H9 (cell line): Measurements from ENCODE around the gene NEBL. TPM values are rescaled to one million over a fixed set of nuclear protein-coding genes. Genes with fewer than 3 reads are reported as not detected.

Source experiments
- DNase-seq: peaks from one replicate; pipeline ENCODE4 v3.0.0-alpha.2; 2017
- H2AFZ ChIP-seq: one replicate; pipeline ENCODE4 v1.6.1; 2013; ENCODE audit warnings: mild to moderate bottlenecking, low read length, control low read depth, moderate library complexity
- H2AK5ac ChIP-seq: 2 replicates; pipeline ENCODE4 v1.6.1; 2013; ENCODE audit warnings: low read length, control low read depth, mixed read lengths; ENCODE audit not compliant: insufficient read length
- H2BK120ac ChIP-seq: one replicate; pipeline ENCODE4 v1.6.1; 2013; ENCODE audit warnings: low read depth, mild to moderate bottlenecking, low read length, control low read depth, inconsistent platforms; ENCODE audit not compliant: poor library complexity, severe bottlenecking
- H2BK12ac ChIP-seq: 2 replicates; pipeline ENCODE4 v1.6.1; 2013; ENCODE audit warnings: low read length, control low read depth, mixed read lengths, low read depth; ENCODE audit not compliant: insufficient read length
- H2BK15ac ChIP-seq: 2 replicates; pipeline ENCODE4 v1.6.1; 2013; ENCODE audit warnings: low read depth, low read length, control low read depth
- H2BK20ac ChIP-seq: one replicate; pipeline ENCODE4 v1.6.1; 2013; ENCODE audit warnings: low read depth, mild to moderate bottlenecking, low read length, control low read depth, inconsistent platforms; ENCODE audit not compliant: poor library complexity, severe bottlenecking
- H2BK5ac ChIP-seq: 2 replicates; pipeline ENCODE4 v1.6.1; 2013; ENCODE audit warnings: low read length, control low read depth, mixed read lengths; ENCODE audit not compliant: insufficient read length
- H3K14ac ChIP-seq: 2 replicates; pipeline ENCODE4 v1.6.1; 2013; ENCODE audit warnings: low read length, control low read depth; ENCODE audit not compliant: insufficient read depth
- H3K18ac ChIP-seq: 2 replicates; pipeline ENCODE4 v1.6.1; 2013; ENCODE audit warnings: low read depth, mild to moderate bottlenecking, mixed read lengths, low read length, control low read depth; ENCODE audit not compliant: insufficient read length
- H3K23ac ChIP-seq: 2 replicates; pipeline ENCODE4 v1.6.1; 2013; ENCODE audit warnings: low read length, control low read depth, mixed read lengths, low read depth; ENCODE audit not compliant: insufficient read length
- H3K23me2 ChIP-seq: 2 replicates; pipeline ENCODE4 v1.6.1; 2013; ENCODE audit warnings: low read depth, mild to moderate bottlenecking, mixed read lengths, low read length, control low read depth; ENCODE audit not compliant: insufficient read length, poor library complexity, severe bottlenecking
- H3K27ac ChIP-seq: 2 replicates; pipeline ENCODE4 v1.5.1; 2013; ENCODE audit warnings: low read length, control low read depth, mixed read lengths, low read depth; ENCODE audit not compliant: insufficient read length
- H3K27me3 ChIP-seq: 2 replicates; pipeline ENCODE4 v1.6.1; 2013; ENCODE audit warnings: low read length, control low read depth, inconsistent platforms; ENCODE audit not compliant: insufficient read depth
- H3K4ac ChIP-seq: 2 replicates; pipeline ENCODE4 v1.6.1; 2013; ENCODE audit warnings: low read depth, mild to moderate bottlenecking, control low read depth, inconsistent platforms, low read length, moderate library complexity
- H3K4me1 ChIP-seq: 2 replicates; pipeline ENCODE4 v1.6.1; 2013; ENCODE audit warnings: low read length, control low read depth, inconsistent platforms; ENCODE audit not compliant: insufficient read depth
- H3K4me2 ChIP-seq: 2 replicates; pipeline ENCODE4 v1.6.1; 2013; ENCODE audit warnings: low read length, control low read depth, mixed read lengths; ENCODE audit not compliant: insufficient read length, insufficient read depth
- H3K56ac ChIP-seq: 2 replicates; pipeline ENCODE4 v1.6.1; 2013; ENCODE audit warnings: low read depth, mild to moderate bottlenecking, mixed read lengths, low read length, control low read depth; ENCODE audit not compliant: insufficient read length
- H3K79me1 ChIP-seq: 2 replicates; pipeline ENCODE4 v1.6.1; 2013; ENCODE audit warnings: low read depth, mild to moderate bottlenecking, moderate library complexity, low read length, control low read depth, inconsistent platforms; ENCODE audit not compliant: insufficient read depth, poor library complexity, severe bottlenecking
- H3K79me2 ChIP-seq: 2 replicates; pipeline ENCODE4 v1.6.1; 2013; ENCODE audit warnings: low read length, control low read depth, inconsistent platforms; ENCODE audit not compliant: insufficient read depth
- H3K9ac ChIP-seq: 2 replicates; pipeline ENCODE4 v1.6.1; 2013; ENCODE audit warnings: low read length, control low read depth, mixed read lengths; ENCODE audit not compliant: insufficient read length; ENCODE audit errors: extremely low read depth
- H3K9me3 ChIP-seq: one replicate; pipeline ENCODE4 v1.6.1; 2013; ENCODE audit warnings: low read depth, low read length, inconsistent platforms; ENCODE audit not compliant: control insufficient read depth
- H3T11ph ChIP-seq: one replicate; pipeline ENCODE4 v1.6.1; 2013; ENCODE audit warnings: mild to moderate bottlenecking, low read length, control low read depth, inconsistent platforms
- H4K20me1 ChIP-seq: one replicate; pipeline ENCODE4 v1.6.1; 2013; ENCODE audit not compliant: control insufficient read depth, insufficient read length, insufficient read depth
- H4K5ac ChIP-seq: 2 replicates; pipeline ENCODE4 v1.6.1; 2013; ENCODE audit warnings: low read depth, mild to moderate bottlenecking, mixed read lengths, low read length, control low read depth; ENCODE audit not compliant: insufficient read length
- H4K8ac ChIP-seq: replicated peaks from 2 replicates; pipeline ENCODE4 v1.6.1; 2013; ENCODE audit warnings: low read length, control low read depth, mixed read lengths, low read depth; ENCODE audit not compliant: insufficient read length
- H4K91ac ChIP-seq: 2 replicates; pipeline ENCODE4 v1.6.1; 2013; ENCODE audit warnings: low read depth, mild to moderate bottlenecking, moderate library complexity, mixed read lengths, low read length, control low read depth; ENCODE audit not compliant: insufficient read length
- H3K27ac Mint-ChIP-seq, 3 experiments: 2 replicates in 2 of 3; 3 replicates in 1 of 3; pipeline ENCODE4 v1.8.0; 2020 to 2021; ENCODE audit warnings: mixed read lengths in 3 of 3, mild to moderate bottlenecking in 1 of 3, moderate library complexity in 1 of 3
- H3K27me3 Mint-ChIP-seq: 2 replicates; pipeline ENCODE4 v1.8.0; 2021; ENCODE audit warnings: low read depth, mild to moderate bottlenecking, moderate library complexity, mixed read lengths
- H3K36me3 Mint-ChIP-seq, 3 experiments: 2 replicates in 2 of 3; 3 replicates in 1 of 3; pipeline ENCODE4 v1.8.0; 2020 to 2021; ENCODE audit warnings: low read depth in 3 of 3, mixed read lengths in 3 of 3; ENCODE audit not compliant: insufficient read depth in 1 of 3
- H3K4me1 Mint-ChIP-seq, 2 experiments: 2 replicates each; pipeline ENCODE4 v1.8.0; 2020; ENCODE audit warnings: mixed read lengths in 2 of 2
- H3K4me3 Mint-ChIP-seq, 2 experiments: 2 replicates in 1 of 2; 3 replicates in 1 of 2; pipeline ENCODE4 v1.8.0; 2020 to 2021; ENCODE audit warnings: mild to moderate bottlenecking in 2 of 2, mixed read lengths in 2 of 2, moderate library complexity in 1 of 2
- H3K9me3 Mint-ChIP-seq, 2 experiments: 2 replicates in 1 of 2; 3 replicates in 1 of 2; pipeline ENCODE4 v1.8.0; 2020; ENCODE audit warnings: mild to moderate bottlenecking in 2 of 2, mixed read lengths in 2 of 2, moderate library complexity in 1 of 2
- WGBS: extraction: QIAGEN DNeasy Blood & Tissue Kit; methylation state at CpG from one replicate; pipeline ENCODE4 v1.1.7; 2013; ENCODE audit warnings: missing lambda C conversion rate, low lambda C conversion rate, mixed read lengths; ENCODE audit not compliant: insufficient read length; ENCODE audit errors: extremely low coverage; 5-methylcytosine and 5-hydroxymethylcytosine counted together
- total RNA-seq: library from RNA; stranded (reverse); gene quantifications from 2 replicates; pipeline ENCODE4 v1.2.1, GENCODE V29; 2021
- TF ChIP-seq, protein P1 (sequence below): fragments of 200-600 bp; sonication (generic); conservative IDR thresholded peaks from 3 replicates; pipeline ENCODE4 v1.8.0; 2021; ENCODE audit warnings: antibody characterized with exemption, mild to moderate bottlenecking

NEBL gene
- total RNA-seq, 1 experiment from 2014 or later: 20.9 TPM

- H2BK20ac ChIP-seq: no peak overlapping the region
- no peak overlapping the region for H3K4me3 Mint-ChIP-seq
- no peak overlapping the region for H3K56ac ChIP-seq
- H3K9me3 ChIP-seq: no peaks in the 10 kb centered on the region
- H4K91ac ChIP-seq: no peak overlapping the region
- H3K9me3 Mint-ChIP-seq: no peaks in the 10 kb centered on the region
- no peak overlapping the region for H4K5ac ChIP-seq
- H3K4me1 ChIP-seq: no peaks in the 10 kb centered on the region
- H4K8ac ChIP-seq: no peak overlapping the region
- TF ChIP-seq, protein P1, sequence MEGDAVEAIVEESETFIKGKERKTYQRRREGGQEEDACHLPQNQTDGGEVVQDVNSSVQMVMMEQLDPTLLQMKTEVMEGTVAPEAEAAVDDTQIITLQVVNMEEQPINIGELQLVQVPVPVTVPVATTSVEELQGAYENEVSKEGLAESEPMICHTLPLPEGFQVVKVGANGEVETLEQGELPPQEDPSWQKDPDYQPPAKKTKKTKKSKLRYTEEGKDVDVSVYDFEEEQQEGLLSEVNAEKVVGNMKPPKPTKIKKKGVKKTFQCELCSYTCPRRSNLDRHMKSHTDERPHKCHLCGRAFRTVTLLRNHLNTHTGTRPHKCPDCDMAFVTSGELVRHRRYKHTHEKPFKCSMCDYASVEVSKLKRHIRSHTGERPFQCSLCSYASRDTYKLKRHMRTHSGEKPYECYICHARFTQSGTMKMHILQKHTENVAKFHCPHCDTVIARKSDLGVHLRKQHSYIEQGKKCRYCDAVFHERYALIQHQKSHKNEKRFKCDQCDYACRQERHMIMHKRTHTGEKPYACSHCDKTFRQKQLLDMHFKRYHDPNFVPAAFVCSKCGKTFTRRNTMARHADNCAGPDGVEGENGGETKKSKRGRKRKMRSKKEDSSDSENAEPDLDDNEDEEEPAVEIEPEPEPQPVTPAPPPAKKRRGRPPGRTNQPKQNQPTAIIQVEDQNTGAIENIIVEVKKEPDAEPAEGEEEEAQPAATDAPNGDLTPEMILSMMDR: no peak
- H3K4ac ChIP-seq: no peak overlapping the region
- no peak overlapping the region for H2BK120ac ChIP-seq
- H4K20me1 ChIP-seq: no peaks in the 10 kb centered on the region
- H2BK15ac ChIP-seq: no peak overlapping the region
- no peak overlapping the region for H2AFZ ChIP-seq
- no peak overlapping the region for H3K27ac Mint-ChIP-seq
- H3K18ac ChIP-seq: no peak overlapping the region
- no peaks in the 10 kb centered on the region for H3K4me1 Mint-ChIP-seq
- H3K27me3 ChIP-seq: no peaks in the 10 kb centered on the region
- no peaks in the 10 kb centered on the region for H3K36me3 Mint-ChIP-seq
- H3K23me2 ChIP-seq: no peaks in the 10 kb centered on the region
- H2BK5ac ChIP-seq: no peak overlapping the region
- H3K79me2 ChIP-seq: no peaks in the 10 kb centered on the region
- no peak overlapping the region for H3T11ph ChIP-seq
- no peak overlapping the region for H2AK5ac ChIP-seq
- no peak overlapping the region for H3K9ac ChIP-seq
- H3K4me2 ChIP-seq: no peak overlapping the region
- no peak overlapping the region for H3K27ac ChIP-seq
- H3K23ac ChIP-seq: no peak overlapping the region
- H3K79me1 ChIP-seq: no peaks in the 10 kb centered on the region
- whole genome bisulfite sequencing: no CpG with 5 or more reads among the region's 2 CpGs
- no peak overlapping the region for H3K14ac ChIP-seq
- no peak for DNase-seq
- H3K27me3 Mint-ChIP-seq: no peaks in the 10 kb centered on the region
- H2BK12ac ChIP-seq: no peak overlapping the region
Observed at GRCh38 chr10:20927456-20927855, 30.3 kb upstream of the NEBL start.
